DND-41 (cell line): ENCODE results near the gene CCR9.

Experiments used
- EZH2 ChIP-seq: IDR thresholded peaks from 3 replicates; pipeline ENCODE4 v1.6.1; 2012; ENCODE audit warnings: borderline replicate concordance, low read depth, mild to moderate bottlenecking, moderate library complexity, low read length, inconsistent platforms; ENCODE audit not compliant: severe bottlenecking
- TF ChIP-seq, protein P1 (sequence below): IDR thresholded peaks from 2 replicates; pipeline ENCODE4 v1.5.1; 2012; ENCODE audit warnings: borderline replicate concordance, low read length, moderate library complexity, mild to moderate bottlenecking; ENCODE audit not compliant: poor library complexity, severe bottlenecking; ENCODE audit errors: extremely low read depth

DNA sequence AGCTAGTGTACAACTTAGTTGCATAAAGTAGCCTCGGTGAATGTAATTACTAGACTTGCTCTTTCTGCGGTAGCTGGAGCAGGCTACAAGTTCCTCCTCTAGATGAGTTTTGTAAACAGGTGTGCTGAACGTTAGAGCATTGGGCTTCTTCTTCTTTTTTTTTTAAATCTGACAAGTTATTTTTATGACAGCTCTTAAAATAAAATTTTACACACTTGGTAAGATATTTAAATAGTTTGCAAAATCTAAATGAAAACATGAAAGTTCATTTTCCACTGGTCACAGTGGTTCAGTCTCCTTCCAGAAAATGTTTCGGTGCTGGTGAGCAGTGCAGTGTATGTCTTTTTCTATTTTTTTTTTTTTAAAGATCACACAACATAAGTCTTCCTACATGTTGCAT lies 3.0 kb downstream of the CCR9 start:
- TF ChIP-seq, protein P1, sequence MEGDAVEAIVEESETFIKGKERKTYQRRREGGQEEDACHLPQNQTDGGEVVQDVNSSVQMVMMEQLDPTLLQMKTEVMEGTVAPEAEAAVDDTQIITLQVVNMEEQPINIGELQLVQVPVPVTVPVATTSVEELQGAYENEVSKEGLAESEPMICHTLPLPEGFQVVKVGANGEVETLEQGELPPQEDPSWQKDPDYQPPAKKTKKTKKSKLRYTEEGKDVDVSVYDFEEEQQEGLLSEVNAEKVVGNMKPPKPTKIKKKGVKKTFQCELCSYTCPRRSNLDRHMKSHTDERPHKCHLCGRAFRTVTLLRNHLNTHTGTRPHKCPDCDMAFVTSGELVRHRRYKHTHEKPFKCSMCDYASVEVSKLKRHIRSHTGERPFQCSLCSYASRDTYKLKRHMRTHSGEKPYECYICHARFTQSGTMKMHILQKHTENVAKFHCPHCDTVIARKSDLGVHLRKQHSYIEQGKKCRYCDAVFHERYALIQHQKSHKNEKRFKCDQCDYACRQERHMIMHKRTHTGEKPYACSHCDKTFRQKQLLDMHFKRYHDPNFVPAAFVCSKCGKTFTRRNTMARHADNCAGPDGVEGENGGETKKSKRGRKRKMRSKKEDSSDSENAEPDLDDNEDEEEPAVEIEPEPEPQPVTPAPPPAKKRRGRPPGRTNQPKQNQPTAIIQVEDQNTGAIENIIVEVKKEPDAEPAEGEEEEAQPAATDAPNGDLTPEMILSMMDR: no peak
- no peak for TF ChIP-seq EZH2
